HG02884 (cell line): ENCODE data around the gene CACNA2D2.

Experiments
- ATAC-seq: cut with Tn5 transposase; IDR thresholded peaks from one replicate; pipeline ENCODE4 v1.9.1; 2021; ENCODE audit warnings: mild to moderate bottlenecking, moderate library complexity; ENCODE audit not compliant: unreplicated experiment

The CACNA2D2 gene

DNA sequence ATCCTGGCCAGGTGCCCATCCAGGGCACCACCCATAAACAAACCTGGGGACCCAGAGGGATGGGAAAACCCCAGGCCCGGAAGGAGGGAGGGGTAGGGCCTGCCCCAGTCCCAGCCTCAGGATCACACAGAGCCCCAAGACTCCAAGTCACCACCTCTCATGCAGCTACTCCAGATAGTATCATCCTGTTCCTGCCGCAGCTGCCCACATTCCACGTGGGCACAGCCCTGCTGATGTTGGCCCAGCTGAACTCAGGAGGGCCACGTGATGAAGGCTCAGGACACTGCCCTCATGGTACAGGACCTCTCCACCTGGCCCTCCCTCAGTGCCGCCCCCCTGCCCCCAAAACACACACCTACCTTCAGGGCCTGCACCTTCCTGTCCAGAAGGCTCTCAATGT lies 69.5 kb downstream of the CACNA2D2 start:
- no peak for ATAC-seq

DNA sequence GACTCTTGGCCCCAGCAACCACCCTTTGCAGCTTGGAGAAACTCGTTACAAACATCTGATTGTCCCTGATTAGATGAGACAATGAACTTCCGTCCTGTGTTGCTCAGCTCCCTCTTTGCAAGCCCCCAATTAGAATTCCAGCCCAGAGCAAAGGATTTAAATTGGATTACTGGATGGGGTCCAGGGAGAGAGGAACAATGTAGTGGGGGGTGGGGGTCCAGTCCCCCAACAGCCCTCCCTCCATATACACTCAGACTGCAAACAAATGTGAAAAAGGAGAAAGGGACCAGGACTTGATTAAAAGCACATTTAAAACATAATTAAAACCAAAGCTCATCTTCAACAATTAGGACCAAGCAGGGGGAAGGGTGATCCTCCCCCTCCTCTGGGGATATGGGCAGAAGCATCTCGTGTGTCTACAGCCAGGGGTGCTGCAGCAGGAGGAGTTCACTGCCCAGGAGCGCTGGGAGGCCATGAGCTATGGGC lies 72.4 kb downstream of the CACNA2D2 start:
- ATAC-seq, result no peak

DNA sequence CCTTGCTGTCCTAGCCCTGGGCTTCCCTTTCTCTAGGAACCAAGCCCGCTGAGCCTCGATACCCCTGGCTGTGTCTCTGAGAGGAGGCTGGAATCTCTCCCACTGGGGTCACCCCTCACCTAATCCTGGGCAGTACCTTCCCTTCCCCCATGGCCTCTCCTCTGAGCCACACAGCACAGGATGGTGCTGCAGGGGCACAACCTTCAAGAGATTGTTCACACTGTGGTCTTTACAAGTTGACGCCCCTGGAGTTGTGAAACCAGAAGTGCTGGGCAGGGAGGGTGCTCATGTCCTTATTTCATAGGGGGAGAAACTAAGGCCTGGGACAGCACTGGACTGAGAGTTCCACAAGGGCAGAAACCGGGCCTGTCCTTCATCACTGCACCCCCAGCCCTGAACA lies 73.2 kb downstream of the CACNA2D2 start:
- no peak for ATAC-seq

DNA sequence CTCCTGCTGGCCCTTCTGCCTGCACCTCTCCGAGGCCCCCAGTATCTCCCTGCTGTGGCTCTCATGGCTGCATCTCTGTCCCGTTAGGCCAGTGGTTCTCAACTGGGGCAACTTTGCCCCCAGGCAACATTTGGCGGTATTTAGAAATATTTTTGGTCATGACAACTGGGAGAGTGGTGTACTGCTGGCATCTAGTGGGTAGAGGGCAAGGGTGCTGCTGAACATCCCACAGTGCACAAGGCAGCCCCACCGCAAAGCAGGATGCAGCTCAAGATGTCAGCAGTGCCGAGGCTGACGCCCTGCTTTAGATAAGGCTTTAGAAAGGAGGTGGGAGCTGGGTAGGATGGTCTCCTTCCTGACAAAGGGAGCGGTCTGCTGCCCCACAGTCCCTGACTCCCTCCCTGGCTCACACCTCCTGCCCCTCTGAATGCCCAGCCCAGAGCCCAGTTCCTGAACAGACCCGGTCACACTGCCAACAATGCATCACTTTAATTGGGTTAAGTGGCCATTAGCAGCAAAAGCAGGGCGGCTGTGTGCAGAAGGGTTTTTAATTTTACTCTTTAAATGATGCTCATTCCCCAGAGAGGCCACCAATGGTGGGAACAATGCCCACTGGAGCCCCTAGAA lies 75.3 kb downstream of the CACNA2D2 start:
- ATAC-seq, result no peak

DNA sequence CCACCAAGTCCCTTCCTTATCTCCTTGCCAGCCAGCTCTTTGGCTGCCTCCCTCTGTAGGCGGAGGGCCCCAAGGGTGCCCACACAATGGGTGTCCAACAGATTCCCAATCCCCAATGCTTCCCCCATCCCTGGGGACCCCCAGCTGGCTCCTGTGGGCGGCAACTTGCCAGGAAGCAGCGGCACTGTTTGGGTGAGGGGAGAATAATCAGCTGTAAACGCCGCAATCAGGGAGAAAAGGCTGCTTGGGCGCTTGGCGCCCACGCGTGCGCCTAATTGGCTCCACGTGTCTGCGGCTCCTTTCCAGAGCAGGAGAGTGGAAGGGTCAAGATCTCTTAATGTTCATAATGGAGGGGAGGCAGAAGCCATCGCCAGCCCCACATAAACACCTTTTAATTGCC lies 76.2 kb downstream of the CACNA2D2 start:
- ATAC-seq, result no peak

DNA sequence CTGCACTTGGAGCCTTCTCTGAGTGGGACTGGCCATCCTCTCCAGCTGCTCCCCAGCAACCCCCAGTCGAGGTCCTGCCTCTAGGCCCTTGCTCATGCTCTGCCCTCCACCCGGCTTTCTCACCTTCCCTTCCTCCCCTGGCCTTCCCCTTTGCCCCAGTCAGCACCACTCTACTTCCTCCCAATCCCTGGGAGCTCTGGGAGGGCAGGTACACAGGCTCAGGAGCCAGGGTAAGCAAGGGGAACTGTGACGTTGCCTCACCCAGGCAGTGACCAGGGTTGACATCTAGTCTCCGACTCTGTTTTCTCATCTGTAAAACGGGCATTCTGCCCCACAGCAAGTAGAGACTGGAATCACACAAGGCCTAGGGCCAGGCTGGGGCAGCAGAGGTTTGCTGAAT lies 77.5 kb downstream of the CACNA2D2 start:
- no peak for ATAC-seq

DNA sequence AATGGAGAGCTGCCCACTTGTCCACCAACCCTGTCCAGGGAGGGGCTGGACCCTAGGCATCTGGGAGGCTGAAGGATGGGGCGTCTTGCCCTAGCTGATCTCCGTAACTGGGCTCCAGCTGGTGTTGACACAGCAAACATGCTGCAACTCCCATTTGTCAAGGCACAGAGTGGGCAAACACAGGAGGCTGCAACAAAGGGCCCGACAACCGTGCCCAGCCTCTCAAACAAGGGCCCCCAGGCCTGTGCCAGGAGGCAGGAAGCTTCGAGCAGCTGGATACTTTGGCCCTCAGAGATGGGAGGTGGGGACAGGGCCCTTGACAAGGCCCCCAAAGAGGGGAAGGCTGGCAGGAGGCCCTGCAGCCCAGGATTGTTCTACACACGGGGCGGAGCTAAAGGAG lies 79.9 kb downstream of the CACNA2D2 start:
- no peak for ATAC-seq

DNA sequence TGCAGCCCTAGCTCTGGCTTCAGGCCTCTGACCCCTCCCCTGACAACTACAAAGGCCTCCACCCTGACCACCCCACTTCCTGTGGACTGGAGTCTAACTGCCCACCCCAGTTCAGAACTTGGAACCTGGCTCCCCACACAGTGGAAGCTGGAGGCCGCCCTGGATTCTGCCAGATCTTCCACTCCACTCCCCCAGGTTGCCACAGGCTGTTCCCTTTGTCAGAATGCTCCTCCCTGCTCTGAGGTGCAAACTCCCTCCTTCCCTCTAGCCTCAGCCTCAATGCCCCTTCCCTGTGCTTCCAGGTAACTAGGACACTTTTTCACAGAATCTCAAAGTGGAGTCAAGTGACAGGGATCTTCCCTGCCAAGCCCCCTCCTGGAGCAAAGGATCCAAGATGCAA lies 81.3 kb downstream of the CACNA2D2 start:
- no peak for ATAC-seq

DNA sequence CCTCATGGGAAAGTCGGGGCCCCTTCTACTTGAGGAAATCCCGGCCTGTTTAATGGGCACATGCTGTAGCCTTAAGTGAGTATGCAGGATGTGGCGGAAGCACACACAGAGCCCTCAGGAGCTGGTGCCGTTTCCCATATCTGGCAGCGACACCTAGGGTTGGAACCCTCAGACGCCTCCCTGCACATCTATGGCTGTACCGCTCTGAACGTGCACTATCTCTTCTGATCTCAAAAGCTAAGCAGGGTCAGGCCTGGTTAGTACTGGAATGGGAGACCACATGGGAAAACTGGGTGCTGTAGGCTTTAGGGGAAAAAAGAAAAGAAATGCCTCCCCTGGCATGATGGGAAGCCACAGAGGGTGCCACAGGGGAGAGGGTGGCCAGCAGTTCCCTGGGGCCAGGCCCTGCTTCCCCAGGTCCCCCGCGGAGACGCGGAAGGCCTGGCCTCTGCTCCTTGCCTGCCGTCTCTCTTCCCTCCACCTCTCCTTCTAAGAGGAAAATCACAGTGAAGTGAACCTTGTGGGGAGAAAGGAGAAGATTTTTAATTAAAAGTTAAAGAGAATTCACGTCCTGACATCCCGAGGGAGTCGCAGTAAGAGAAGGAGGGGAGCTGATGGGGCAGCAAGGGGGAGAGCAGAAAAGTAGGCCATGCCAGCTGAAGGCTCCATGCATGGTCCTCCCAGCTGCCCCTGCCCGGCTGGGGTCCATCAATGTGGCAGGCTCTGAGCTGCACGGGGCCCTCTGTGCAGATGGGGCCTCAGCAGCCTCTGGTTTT lies 83.7 kb downstream of the CACNA2D2 start:
- no peak for ATAC-seq

DNA sequence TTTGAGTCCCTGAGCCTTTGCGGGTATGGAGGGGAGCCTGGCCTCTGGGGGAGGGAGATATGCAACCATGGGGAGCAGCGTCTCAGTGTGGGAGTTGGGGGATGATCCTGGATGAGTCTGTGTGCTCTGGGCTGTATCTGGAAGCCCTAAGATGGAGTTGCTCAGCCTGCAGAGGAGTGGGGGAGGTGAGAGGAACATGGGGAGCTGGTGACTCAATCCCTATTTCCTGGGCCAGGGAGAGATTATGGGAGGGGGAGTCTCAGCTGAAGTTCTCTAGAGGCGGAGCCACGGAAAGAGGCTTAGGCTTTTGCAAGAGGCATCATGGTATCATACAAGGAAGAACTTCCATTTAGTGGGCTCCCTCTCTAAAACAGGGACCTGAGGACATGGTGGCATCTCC lies 84.6 kb downstream of the CACNA2D2 start:
- no peak for ATAC-seq

DNA sequence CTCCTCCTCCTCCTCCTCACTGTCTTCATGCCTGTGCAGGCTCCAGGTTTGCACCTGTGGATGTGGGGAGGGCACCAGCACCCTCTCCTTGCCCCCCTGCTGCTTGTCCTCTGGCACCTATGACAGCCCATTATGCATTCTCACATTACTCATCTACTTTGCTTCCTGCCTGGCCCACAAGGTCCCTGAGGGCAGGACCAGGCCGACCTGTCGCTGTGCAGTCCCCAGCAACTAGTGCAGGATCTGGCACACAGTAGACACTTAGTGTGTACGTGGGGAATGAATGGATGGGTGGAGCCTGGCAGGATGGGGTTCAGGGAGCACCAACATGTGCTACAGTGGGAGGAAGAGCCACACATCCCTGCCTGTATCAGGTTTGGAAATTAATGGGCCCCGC lies 85.8 kb downstream of the CACNA2D2 start:
- no peak for ATAC-seq

DNA sequence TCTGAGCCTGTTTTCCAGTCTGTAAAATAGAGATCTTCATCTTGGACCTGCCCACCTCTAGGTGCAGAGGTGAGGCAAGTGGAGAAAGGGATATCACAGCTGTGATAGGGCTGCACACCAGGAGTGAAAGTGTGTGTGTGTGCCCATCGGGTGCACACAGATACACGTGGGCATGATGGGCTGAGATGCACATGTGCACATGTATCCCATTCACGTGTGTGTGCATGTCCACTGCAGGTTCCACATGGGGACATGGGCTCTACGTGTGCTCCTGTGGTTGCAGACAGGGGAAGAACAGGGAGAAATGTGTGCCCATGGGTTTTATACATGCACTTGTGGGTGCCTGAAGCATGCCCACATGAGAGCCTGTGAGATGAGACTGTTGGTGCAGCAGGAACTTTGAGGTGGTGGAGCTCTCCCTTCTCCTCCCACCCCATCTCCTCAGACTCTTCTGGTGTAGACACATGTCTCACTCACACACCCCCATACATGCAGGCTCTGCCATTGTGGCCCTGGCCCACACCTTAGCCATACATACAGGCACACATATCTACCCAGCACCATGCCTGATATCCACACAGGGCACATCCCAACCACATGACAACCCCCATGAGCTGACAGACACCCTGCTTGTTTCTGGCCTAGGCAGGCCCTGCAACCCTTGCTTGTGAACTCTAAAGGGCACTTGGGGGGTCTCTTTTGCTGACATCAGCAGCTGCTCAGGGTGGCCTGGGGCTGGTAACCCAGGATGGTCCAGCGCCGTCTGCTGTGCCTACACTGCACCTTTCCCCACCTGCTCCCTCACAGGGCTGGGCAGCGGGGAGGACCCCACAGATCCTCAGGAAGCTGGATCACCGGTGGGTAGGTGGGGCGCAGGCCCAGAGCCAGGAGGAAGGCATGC lies 86.4 kb downstream of the CACNA2D2 start:
- no peak for ATAC-seq

DNA sequence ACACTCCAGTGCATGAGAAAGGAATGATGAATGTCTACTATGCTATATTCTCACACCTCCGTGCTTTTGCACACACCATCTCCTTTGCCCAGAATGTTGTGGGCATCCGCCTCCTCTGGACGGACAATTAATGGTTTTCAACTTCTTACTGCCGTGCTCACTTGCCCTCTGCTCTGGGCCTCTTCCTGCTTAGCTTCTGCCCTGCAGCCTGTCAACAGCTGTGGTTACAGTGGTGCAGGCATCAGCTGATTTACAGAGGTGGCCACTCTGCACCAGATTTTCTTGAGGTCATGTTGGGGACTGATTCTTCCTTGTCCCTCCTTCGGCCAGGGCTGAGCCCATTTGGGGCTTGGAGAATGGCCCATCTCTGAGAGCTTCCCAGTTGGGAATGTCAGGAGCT lies 87.6 kb downstream of the CACNA2D2 start:
- no peak for ATAC-seq

DNA sequence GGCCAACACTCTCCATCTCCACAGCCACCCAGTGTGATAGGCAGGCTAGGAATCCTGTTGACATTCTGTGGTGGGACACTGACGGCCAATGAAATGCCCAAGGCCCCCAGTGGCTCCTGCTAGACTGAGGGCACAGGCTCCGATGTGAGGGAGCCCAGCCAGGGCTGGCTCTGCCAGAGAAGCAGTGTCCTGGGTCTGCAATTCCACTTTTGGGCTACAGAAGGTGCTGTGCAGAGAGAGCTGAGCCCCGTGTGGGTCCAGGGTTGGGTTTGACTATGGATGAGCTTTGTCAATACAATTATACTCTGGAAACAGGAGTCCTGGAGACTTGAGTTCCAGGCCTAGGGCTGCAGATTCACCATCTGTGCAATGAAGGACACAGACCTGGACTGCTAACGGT lies 88.4 kb downstream of the CACNA2D2 start:
- ATAC-seq, result no peak

DNA sequence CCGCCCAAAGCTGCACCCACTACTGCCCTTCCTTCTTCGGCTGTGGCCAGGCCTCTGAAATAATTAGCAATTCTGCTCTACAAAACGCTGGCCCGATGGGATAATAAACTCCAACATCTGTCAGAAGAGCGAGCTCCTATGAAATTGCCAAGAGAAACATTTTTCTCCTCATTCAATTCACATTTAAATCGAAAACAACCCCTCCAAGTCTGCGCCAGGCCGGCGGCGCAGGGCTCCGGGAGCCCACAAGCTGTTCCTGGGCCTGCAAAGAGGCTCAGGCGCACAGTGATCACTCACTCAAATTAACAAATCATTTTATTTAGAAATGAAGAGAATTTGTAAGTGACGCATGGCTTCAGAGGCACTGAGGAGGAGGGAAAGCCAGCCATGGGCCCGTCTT lies 88.8 kb downstream of the CACNA2D2 start:
- ATAC-seq, result no peak

DNA sequence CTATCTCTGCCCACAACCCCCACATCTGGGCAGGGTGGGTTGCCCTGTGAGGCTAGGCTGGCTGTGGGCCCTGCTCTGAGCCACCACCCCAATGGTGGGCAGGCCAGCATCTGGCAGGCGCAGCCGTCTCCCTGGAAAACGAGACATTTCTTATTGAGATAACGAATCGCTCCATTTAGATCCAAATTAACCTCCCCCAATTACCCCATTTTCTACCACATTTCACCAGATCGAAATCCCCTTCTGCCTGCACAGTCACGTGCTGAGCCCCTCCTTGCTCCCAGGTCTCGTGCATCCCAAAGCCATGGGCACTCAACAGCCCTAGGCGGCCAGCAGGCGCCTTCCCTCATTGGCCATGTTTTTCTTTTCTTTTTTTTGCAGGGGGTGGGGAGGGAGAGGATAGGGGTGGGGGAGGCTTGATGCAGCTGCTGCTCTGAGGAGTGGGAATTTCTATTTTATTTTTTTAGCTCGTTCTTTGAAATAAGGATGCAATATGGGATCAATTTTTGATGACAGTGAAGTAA lies 91.1 kb downstream of the CACNA2D2 start:
- no peak for ATAC-seq

DNA sequence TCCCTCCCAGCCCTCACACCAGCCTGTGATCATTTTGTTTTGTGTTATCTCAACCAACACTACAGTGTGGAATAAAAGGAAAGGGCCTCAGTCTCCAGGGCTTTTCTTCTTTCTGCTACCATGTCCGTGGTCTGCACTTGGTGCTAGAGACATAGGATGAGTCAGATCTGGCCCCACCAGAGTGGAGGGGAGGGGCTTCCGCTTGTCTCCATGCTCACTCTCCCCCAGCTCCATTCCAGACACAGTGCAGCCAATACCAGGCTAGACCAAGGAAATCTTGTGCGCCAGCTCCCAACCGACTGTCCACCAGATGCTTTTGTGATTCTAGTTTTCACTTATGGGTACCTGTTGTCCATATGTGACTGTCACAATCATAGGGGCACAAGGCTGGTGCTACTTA lies 92.2 kb downstream of the CACNA2D2 start:
- no peak for ATAC-seq

DNA sequence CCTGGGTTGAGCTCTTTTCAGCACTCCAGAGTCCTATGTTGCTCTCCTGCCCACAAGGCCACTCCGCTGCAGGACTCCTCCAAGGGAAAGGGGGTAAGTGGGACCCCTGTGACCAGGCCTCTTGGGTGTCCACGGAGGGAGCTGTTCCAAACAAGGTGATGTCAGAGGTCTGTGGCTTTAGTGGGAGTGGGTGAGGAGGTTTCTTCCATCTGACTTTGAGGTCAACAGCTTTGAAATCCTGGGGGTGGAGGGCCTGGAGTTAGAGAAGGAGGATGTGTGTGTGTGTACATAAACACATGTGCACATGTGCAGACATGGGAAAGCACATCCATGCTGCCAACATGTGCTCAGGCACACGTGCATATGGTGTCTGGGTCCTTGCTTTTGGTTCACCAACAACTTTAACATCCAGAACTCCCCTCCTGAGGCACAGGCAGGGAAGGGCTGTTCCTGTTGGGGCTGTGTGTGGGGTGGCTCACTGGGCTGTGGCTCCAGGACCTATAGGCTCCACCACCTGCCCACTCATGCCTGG lies 92.8 kb downstream of the CACNA2D2 start:
- no peak for ATAC-seq

DNA sequence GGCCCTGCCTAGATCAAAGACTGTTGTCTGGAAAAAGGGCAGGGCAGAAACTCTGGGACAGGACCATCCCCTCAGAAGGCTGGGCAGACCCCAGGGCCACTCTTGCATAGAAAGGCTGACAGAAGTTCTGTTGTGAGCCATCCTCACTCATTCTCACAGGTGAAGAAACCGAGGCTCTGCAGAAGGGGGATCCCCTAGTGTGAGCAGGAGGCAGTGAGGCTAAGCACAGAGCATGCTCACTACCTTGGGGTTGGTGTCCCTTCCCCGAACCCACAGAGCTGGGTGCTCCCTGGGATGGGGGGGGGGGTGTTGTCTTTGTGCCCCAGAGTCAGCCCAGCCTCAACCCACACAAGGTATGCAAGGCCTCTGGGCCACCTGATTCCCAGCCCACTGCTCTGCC lies 93.2 kb downstream of the CACNA2D2 start:
- ATAC-seq, result no peak

DNA sequence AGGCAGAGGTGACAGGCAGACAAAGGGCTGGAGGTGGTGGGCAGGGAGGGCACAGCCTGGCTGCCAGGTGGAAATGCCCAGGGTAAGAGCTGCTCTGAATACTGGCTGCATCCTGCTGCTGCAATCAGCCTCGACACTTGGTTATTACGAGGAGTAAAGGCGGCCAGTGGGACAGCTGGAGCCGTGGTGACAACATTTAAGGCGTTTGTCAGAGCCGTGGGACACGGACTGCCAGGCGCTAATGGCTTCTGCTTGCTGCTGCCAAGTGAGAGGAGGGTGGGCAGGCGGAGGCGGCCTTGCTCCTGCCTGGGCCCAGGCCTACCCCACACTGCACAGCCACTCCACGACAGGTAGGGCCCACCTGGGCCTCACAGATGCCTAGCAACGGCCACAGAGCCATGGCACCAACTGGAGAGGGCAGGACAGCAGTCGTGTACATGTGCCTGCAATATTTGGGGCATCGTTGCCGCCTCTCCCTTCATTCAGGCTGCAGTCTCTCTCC lies 94.9 kb downstream of the CACNA2D2 start:
- no peak for ATAC-seq

DNA sequence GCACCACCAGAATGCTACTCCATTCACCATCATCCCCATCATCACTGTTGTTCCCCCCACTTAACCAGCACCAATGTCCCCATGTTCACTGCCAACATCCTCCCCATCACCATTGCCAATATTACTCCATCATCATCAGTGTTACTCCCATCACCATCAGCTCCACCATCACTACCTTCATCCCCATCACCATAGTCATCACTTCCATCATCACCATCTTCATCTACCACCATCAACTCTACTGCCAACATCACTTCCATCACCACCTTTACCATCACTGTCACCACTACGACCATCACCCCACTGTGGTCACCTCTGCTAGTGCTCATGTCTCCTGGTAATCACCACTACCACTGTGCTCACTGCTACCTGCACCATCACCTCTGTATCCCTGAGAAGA lies 96.9 kb downstream of the CACNA2D2 start:
- ATAC-seq, result no peak
